ENCODE data around the gene RASSF9.

- no peak for TF ChIP-seq POLR2A (IDR thresholded peaks at IDR 0.05)
- no peak for TF ChIP-seq CTCF (IDR thresholded peaks at IDR 0.05)
- no peak for TF ChIP-seq POLR2AphosphoS5 (IDR thresholded peaks at IDR 0.05)
Measured at GRCh38 chr12:85775091-85775490, 61.1 kb downstream of the RASSF9 start.

Data from breast epithelium (tissue), 3 donors.